ENCODE measurements around the gene LANCL3.
A peak's percentile ranks its signal among the peaks of the same experiment; 100 is the strongest.
"Not testable (repeated sequence)": the region's sequence is repeated elsewhere in the genome, so short reads cannot be mapped to it uniquely, and the experiment has no call there.

Gene LANCL3

GRCh38 chrX:37571426-37572107 lies at the start of gene LANCL3:
Gene LANCL3 (plus strand): TSS chrX:37571661. CDS start chrX:37571871, 210 bp downstream.
- peak within 1 kb of the TSS; percentile 18 for H3K4me3 ChIP-seq (ENCODE audit: low read depth, low read length)
- not testable (repeated sequence) for DNase-seq (ENCODE audit: low read depth)

DNA sequence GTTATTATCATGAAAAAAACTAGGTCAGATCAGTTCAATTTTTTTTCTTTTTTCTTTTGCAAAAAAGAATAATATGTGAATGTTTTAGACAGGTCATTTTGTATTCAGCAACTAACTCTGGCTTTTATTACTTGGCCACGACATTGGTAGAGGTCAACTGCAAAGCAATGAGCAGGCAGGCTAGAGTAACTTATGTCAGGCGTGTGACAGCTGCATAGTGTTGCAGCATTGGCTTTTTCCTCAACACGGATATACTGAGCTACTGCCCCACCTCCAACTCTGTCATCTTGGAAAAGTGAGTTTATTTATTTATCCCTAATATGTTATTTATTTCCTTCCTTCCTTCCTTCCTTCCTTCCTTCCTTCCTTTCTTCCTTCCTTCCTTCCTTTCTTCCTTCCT lies 47.8 kb upstream of the LANCL3 start:
- not testable (repeated sequence) for H3K4me3 ChIP-seq (ENCODE audit: low read depth, low read length); DNase-seq (ENCODE audit: low read depth)

DNA sequence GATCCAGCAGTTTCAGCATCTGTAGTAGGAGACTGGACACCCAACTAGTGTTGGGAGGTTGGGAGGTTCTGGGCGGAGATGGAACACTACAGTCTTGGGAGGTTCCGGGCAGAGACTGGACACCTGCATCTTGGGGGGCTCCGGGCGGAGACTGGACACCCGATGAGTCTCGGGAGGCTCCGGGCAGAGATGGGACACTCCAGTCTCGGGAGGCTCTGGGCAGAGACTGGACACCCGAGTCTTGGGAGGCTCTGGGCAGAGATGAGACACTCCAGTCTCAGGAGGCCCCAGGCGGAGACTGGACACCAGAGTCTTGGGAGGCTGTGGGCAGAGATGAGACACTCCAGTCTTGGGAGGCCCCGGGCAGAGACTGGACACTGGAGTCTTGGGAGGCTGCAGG lies 29.5 kb upstream of the LANCL3 start:
- H3K4me3 ChIP-seq (ENCODE audit: low read depth, low read length), result no peak overlapping the region
- no peak for DNase-seq (ENCODE audit: low read depth)
- TF ChIP-seq CTCF (conservative IDR thresholded peaks at IDR 0.05; ENCODE audit: low read depth, low read length), result no peak

- no peak for TF ChIP-seq CTCF (conservative IDR thresholded peaks at IDR 0.05; ENCODE audit: low read depth, low read length)
- H3K4me3 ChIP-seq (ENCODE audit: low read depth, low read length), result no peak overlapping the region
- DNase-seq (ENCODE audit: low read depth), result no peak
Observed at GRCh38 chrX:37542791-37543190, 28.7 kb upstream of the LANCL3 start.

- DNase-seq (ENCODE audit: low read depth), result no peak
- no peak overlapping the region for H3K4me3 ChIP-seq (ENCODE audit: low read depth, low read length)
- no peak for TF ChIP-seq CTCF (conservative IDR thresholded peaks at IDR 0.05; ENCODE audit: low read depth, low read length)
Observed at GRCh38 chrX:37543324-37543723, 28.1 kb upstream of the LANCL3 start.

DNA sequence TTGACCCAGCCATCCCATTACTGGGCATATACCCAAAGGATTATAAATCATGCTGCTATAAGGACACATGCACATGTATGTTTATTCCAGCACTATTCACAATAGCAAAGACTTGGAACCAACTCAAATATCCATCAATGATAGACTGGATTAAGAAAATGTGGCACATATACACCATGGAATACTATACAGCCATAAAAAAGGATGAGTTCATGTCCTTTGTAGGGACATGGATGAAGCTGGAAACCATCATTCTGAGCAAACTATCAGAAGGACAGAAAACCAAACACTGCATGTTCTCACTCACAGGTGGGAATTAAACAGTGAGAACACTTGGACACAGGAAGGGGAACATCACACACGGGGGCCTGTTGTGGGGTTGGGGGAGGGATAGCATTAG lies 26.9 kb upstream of the LANCL3 start:
- H3K4me3 ChIP-seq (ENCODE audit: low read depth, low read length); DNase-seq (ENCODE audit: low read depth): not testable (repeated sequence)

GRCh38 chrX:37545066-37545465 lies 26.4 kb upstream of the LANCL3 start:
- no peak for DNase-seq (ENCODE audit: low read depth)
- no peak for TF ChIP-seq CTCF (conservative IDR thresholded peaks at IDR 0.05; ENCODE audit: low read depth, low read length)
- no peak overlapping the region for H3K4me3 ChIP-seq (ENCODE audit: low read depth, low read length)

GRCh38 chrX:37549619-37550018 lies 21.8 kb upstream of the LANCL3 start:
- not testable (repeated sequence) for DNase-seq (ENCODE audit: low read depth); H3K4me3 ChIP-seq (ENCODE audit: low read depth, low read length)

GRCh38 chrX:37553476-37553875 lies 18.0 kb upstream of the LANCL3 start:
- DNase-seq (ENCODE audit: low read depth), result no peak
- no peak overlapping the region for H3K4me3 ChIP-seq (ENCODE audit: low read depth, low read length)
- TF ChIP-seq CTCF (conservative IDR thresholded peaks at IDR 0.05; ENCODE audit: low read depth, low read length), result no peak

DNA sequence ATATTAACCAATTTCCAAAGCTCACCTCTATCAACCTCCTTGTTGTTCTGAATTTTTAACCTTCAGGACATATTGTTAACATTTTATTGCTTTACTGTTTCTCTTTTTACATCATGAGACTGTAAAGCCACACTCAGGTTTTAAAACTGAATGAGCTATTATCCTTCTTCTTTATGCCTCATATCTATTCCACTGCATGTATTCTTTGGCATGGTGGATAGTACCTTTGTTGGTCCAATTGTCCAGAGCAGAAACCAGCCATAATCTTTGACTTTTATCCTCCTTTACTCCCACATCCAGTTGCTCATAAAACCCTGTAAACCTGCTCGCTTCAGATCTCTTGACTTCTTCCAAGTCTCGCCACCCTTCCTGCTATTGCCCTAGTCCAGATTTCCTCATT lies 6.2 kb upstream of the LANCL3 start:
- not testable (repeated sequence) for H3K4me3 ChIP-seq (ENCODE audit: low read depth, low read length); DNase-seq (ENCODE audit: low read depth)

DNA sequence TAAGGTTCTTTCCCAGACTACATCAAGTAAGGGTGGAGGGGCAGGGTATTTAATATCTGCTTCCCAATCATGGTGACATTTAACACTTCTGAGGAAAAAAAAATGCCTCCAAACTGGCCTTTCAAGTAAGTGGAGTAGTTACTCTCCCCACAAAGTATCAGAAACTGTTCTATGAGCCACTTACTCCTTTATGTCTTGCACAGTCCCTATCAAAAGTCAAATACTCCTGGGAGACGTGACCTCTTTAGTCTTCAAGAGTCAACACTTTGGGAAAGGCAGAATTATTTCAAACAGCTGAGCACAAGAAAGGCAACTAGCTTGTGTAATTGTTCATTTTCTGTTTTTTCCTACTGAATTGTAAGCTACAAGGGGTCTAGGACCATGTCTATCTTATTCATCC lies 1.1 kb upstream of the LANCL3 start:
- H3K4me3 ChIP-seq (ENCODE audit: low read depth, low read length); DNase-seq (ENCODE audit: low read depth): not testable (repeated sequence)

Data from choroid plexus epithelial cell (primary cell).